Stimulated activated CD8-positive, alpha-beta memory T cell treated with anti-CD3 and anti-CD28 coated beads, Interleukin-4, amount 100 ng/mL, for 1 hour (primary cell): ENCODE measurements around the gene G3BP1.
"Not testable (repeated sequence)": the region's sequence is repeated elsewhere in the genome, so short reads cannot be mapped to it uniquely, and the experiment has no call there.

ENCODE experiments used
- DNase-seq, 2 donors: peaks; one replicate each; pipeline ENCODE4 v3.0.0-alpha.2; 2020; ENCODE audit warnings: low read depth in 2 of 2, low spot score in 1 of 2

G3BP1 gene

GRCh38 chr5:151755383-151755782 lies 16.4 kb upstream of the G3BP1 start:
- no peak for DNase-seq

- DNase-seq: no peak
Measured at GRCh38 chr5:151757233-151758140, 14.3 kb upstream of the G3BP1 start.

- DNase-seq: no peak
Measured at GRCh38 chr5:151758141-151758429, 13.7 kb upstream of the G3BP1 start.

- peak; percentile 73 to 82 for DNase-seq
Measured at GRCh38 chr5:151758430-151759241, 13.1 kb upstream of the G3BP1 start, which contains the start of gene ATOX1. Gene ATOX1 (minus strand): TSS chr5:151758631. CDS start chr5:151758551, 80 bp downstream.

GRCh38 chr5:151764801-151765200 lies 7.0 kb upstream of the G3BP1 start:
- DNase-seq: no peak

GRCh38 chr5:151766975-151767374 lies 4.8 kb upstream of the G3BP1 start:
- no peak for DNase-seq

- DNase-seq: peak in 1 of 2 donors; percentile 17
Measured at GRCh38 chr5:151770383-151771258, 1.1 kb upstream of the G3BP1 start.

- DNase-seq: peak; percentile 7 to 18
Measured at GRCh38 chr5:151772029-151772845, 483 bp downstream of the G3BP1 start.

GRCh38 chr5:151772846-151773561 lies 1.2 kb downstream of the G3BP1 start:
- DNase-seq: no peak

- DNase-seq: no peak
Measured at GRCh38 chr5:151773951-151774350, 2.2 kb downstream of the G3BP1 start.

GRCh38 chr5:151775025-151775606 lies 3.4 kb downstream of the G3BP1 start:
- DNase-seq: no peak

GRCh38 chr5:151779531-151780125 lies 7.9 kb downstream of the G3BP1 start:
- DNase-seq: no peak

- no peak for DNase-seq
Measured at GRCh38 chr5:151780348-151780747, 8.6 kb downstream of the G3BP1 start.

- no peak for DNase-seq
Measured at GRCh38 chr5:151781201-151781600, 9.4 kb downstream of the G3BP1 start.

- DNase-seq: not testable (repeated sequence)
Measured at GRCh38 chr5:151783664-151784063, 11.9 kb downstream of the G3BP1 start.

- DNase-seq: no peak
Measured at GRCh38 chr5:151784141-151784540, 12.4 kb downstream of the G3BP1 start.

- no peak for DNase-seq
Measured at GRCh38 chr5:151786468-151786867, 14.7 kb downstream of the G3BP1 start.

- no peak for DNase-seq
Measured at GRCh38 chr5:151787817-151788216, 16.1 kb downstream of the G3BP1 start.

GRCh38 chr5:151793358-151793757 lies 21.6 kb downstream of the G3BP1 start:
- DNase-seq: no peak
